HL-60 (cell line): ENCODE measurements around the gene ACE.

Source experiments
- GABPA ChIP-seq: IDR thresholded peaks from 2 replicates; pipeline ENCODE4 v1.6.1; 2012; ENCODE audit warnings: low read depth
- POLR2AphosphoS5 ChIP-seq: IDR thresholded peaks from 2 replicates; pipeline ENCODE4 v1.6.1; 2012; ENCODE audit warnings: low read depth
- TF ChIP-seq, protein P1 (sequence below): IDR thresholded peaks from one replicate; pipeline ENCODE4 v1.5.1; 2011; ENCODE audit warnings: low read length, control low read depth, inconsistent platforms; ENCODE audit not compliant: insufficient read depth
- TF ChIP-seq, protein P2 (sequence below): IDR thresholded peaks from 2 replicates; pipeline ENCODE4 v1.6.1; 2012; ENCODE audit warnings: low read depth; ENCODE audit not compliant: insufficient replicate concordance

DNA sequence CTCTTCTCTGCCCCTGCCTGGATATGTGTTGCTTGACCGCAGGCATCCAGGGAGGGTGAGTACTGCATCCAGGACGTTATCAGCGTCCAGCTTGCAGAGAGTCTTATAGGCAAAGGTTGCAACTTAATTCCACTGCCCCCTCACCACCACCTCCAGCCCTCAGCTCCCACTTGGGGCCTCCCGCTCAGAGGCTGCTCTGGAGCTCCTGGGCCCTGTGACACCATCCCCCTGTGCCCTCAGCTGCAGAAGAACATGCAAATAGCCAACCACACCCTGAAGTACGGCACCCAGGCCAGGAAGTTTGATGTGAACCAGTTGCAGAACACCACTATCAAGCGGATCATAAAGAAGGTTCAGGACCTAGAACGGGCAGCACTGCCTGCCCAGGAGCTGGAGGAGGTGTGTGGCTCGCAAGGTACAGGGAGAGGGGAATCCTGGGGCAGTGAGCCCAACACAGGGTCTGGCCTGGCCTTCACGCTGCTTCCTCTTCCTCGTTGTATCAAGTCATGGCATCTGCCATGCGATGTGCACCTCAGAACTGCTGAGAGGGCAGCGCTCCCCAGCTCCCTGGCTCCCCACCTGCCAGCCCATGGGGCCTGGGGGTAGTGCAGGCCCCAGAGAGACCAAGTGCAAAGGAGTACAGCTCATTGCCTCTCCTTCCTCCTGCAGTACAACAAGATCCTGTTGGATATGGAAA, 9.6 kb downstream of the ACE start:
- TF ChIP-seq POLR2AphosphoS5 (no peak), GABPA (no peak)
- TF ChIP-seq, protein P1, sequence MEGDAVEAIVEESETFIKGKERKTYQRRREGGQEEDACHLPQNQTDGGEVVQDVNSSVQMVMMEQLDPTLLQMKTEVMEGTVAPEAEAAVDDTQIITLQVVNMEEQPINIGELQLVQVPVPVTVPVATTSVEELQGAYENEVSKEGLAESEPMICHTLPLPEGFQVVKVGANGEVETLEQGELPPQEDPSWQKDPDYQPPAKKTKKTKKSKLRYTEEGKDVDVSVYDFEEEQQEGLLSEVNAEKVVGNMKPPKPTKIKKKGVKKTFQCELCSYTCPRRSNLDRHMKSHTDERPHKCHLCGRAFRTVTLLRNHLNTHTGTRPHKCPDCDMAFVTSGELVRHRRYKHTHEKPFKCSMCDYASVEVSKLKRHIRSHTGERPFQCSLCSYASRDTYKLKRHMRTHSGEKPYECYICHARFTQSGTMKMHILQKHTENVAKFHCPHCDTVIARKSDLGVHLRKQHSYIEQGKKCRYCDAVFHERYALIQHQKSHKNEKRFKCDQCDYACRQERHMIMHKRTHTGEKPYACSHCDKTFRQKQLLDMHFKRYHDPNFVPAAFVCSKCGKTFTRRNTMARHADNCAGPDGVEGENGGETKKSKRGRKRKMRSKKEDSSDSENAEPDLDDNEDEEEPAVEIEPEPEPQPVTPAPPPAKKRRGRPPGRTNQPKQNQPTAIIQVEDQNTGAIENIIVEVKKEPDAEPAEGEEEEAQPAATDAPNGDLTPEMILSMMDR, result no peak
- TF ChIP-seq, protein P2, sequence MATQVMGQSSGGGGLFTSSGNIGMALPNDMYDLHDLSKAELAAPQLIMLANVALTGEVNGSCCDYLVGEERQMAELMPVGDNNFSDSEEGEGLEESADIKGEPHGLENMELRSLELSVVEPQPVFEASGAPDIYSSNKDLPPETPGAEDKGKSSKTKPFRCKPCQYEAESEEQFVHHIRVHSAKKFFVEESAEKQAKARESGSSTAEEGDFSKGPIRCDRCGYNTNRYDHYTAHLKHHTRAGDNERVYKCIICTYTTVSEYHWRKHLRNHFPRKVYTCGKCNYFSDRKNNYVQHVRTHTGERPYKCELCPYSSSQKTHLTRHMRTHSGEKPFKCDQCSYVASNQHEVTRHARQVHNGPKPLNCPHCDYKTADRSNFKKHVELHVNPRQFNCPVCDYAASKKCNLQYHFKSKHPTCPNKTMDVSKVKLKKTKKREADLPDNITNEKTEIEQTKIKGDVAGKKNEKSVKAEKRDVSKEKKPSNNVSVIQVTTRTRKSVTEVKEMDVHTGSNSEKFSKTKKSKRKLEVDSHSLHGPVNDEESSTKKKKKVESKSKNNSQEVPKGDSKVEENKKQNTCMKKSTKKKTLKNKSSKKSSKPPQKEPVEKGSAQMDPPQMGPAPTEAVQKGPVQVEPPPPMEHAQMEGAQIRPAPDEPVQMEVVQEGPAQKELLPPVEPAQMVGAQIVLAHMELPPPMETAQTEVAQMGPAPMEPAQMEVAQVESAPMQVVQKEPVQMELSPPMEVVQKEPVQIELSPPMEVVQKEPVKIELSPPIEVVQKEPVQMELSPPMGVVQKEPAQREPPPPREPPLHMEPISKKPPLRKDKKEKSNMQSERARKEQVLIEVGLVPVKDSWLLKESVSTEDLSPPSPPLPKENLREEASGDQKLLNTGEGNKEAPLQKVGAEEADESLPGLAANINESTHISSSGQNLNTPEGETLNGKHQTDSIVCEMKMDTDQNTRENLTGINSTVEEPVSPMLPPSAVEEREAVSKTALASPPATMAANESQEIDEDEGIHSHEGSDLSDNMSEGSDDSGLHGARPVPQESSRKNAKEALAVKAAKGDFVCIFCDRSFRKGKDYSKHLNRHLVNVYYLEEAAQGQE, result no peak
